K562 (cell line): ENCODE results near the gene SPINT1. TPM values are rescaled to one million over a fixed set of nuclear protein-coding genes. Genes with fewer than 3 reads are reported as not detected.
A peak's percentile ranks its signal among the peaks of the same experiment; 100 is the strongest.

Source experiments
- BHLHE40 ChIP-seq: IDR thresholded peaks from 2 replicates; pipeline ENCODE4 v1.6.1; 2011; ENCODE audit warnings: low read length, improper control_type of control experiment
- CTBP1 ChIP-seq: fragments of 450-650 bp; IDR thresholded peaks from 2 replicates; pipeline ENCODE4 v1.6.1; 2016; ENCODE audit warnings: borderline replicate concordance
- ESRRB ChIP-seq: fragments of 250-450 bp; sonication (Bioruptor Pico); IDR thresholded peaks from 2 replicates; pipeline ENCODE4 v1.5.0; 2020; ENCODE audit warnings: mild to moderate bottlenecking, moderate library complexity, borderline replicate concordance
- JUND ChIP-seq, 2 experiments: IDR thresholded peaks; 2 replicates in 1 of 2; 3 replicates in 1 of 2; pipeline ENCODE4 v1.6.1; 2011; ENCODE audit warnings: borderline replicate concordance in 2 of 2, low read depth in 2 of 2, low read length in 2 of 2, improper control_type of control experiment in 1 of 2, missing biosample characterization in 1 of 2, missing genetic modification characterization in 1 of 2, missing genetic modification reagents in 1 of 2
- RCOR1 ChIP-seq, 2 experiments: IDR thresholded peaks; 2 replicates each; pipeline ENCODE4 v1.6.1; 2012; ENCODE audit warnings: low read depth in 2 of 2, low read length in 2 of 2, borderline replicate concordance in 1 of 2, improper control_type of control experiment in 1 of 2
- TFAP4 ChIP-seq: sonication (generic); formaldehyde crosslinking; IDR thresholded peaks from 2 replicates; pipeline ENCODE4 v1.8.0; 2022; ENCODE audit warnings: missing genetic modification reagents, mild to moderate bottlenecking, moderate library complexity, borderline replicate concordance
- ZNF316 ChIP-seq: fragments of 450-650 bp; IDR thresholded peaks from 2 replicates; pipeline ENCODE4 v1.6.1; 2016
- polyA plus RNA-seq, 8 experiments: library from polyadenylated mRNA; depleted of rRNA in 4 of 8; stranded (reverse) in 5 of 8; unstranded in 3 of 8; fragments of >200 nt; fragmentation: Nextera tagmentation in 2 of 8; fragmentation: Illumina TruSeq in 1 of 8; extraction: Ambion mirVana in 2 of 8; extraction: Trizol in 1 of 8; gene quantifications; 2 replicates each; pipeline versions ENCODE4 v1.2.1 to v1.2.3, GENCODE V29; 2011 to 2014; ENCODE audit warnings: inconsistent platforms in 1 of 8, missing spikeins in 1 of 8
- total RNA-seq, 7 experiments: library from RNA; depleted of rRNA in 6 of 7; stranded (reverse); fragments of >200 nt in 6 of 7; fragmentation: Illumina TruSeq in 2 of 7; extraction: Trizol in 2 of 7; gene quantifications; 2 replicates each; pipeline versions ENCODE4 v1.2.1 to v1.2.3, GENCODE V29; 2011 to 2021; ENCODE audit warnings: low replicate concordance in 1 of 7
- TF ChIP-seq, protein P1 (sequence below): fragments of 450-650 bp; IDR thresholded peaks from 2 replicates; pipeline ENCODE4 v1.6.1; 2016; ENCODE audit warnings: mild to moderate bottlenecking, moderate library complexity
- TF ChIP-seq, protein P2 (sequence below), 2 experiments: fragments of 450-650 bp; conservative IDR thresholded peaks; 2 replicates each; pipeline ENCODE4 v1.6.1; 2017; ENCODE audit warnings: mild to moderate bottlenecking in 2 of 2, moderate library complexity in 2 of 2

SPINT1 gene
- total and polyA plus RNA-seq, 9 of the 15 experiments (the other 6 are each of a cell fraction or from before 2014, with no cell fraction given), result 0.78 to 4.5 (median 1.5) TPM

- TF ChIP-seq, protein P1, sequence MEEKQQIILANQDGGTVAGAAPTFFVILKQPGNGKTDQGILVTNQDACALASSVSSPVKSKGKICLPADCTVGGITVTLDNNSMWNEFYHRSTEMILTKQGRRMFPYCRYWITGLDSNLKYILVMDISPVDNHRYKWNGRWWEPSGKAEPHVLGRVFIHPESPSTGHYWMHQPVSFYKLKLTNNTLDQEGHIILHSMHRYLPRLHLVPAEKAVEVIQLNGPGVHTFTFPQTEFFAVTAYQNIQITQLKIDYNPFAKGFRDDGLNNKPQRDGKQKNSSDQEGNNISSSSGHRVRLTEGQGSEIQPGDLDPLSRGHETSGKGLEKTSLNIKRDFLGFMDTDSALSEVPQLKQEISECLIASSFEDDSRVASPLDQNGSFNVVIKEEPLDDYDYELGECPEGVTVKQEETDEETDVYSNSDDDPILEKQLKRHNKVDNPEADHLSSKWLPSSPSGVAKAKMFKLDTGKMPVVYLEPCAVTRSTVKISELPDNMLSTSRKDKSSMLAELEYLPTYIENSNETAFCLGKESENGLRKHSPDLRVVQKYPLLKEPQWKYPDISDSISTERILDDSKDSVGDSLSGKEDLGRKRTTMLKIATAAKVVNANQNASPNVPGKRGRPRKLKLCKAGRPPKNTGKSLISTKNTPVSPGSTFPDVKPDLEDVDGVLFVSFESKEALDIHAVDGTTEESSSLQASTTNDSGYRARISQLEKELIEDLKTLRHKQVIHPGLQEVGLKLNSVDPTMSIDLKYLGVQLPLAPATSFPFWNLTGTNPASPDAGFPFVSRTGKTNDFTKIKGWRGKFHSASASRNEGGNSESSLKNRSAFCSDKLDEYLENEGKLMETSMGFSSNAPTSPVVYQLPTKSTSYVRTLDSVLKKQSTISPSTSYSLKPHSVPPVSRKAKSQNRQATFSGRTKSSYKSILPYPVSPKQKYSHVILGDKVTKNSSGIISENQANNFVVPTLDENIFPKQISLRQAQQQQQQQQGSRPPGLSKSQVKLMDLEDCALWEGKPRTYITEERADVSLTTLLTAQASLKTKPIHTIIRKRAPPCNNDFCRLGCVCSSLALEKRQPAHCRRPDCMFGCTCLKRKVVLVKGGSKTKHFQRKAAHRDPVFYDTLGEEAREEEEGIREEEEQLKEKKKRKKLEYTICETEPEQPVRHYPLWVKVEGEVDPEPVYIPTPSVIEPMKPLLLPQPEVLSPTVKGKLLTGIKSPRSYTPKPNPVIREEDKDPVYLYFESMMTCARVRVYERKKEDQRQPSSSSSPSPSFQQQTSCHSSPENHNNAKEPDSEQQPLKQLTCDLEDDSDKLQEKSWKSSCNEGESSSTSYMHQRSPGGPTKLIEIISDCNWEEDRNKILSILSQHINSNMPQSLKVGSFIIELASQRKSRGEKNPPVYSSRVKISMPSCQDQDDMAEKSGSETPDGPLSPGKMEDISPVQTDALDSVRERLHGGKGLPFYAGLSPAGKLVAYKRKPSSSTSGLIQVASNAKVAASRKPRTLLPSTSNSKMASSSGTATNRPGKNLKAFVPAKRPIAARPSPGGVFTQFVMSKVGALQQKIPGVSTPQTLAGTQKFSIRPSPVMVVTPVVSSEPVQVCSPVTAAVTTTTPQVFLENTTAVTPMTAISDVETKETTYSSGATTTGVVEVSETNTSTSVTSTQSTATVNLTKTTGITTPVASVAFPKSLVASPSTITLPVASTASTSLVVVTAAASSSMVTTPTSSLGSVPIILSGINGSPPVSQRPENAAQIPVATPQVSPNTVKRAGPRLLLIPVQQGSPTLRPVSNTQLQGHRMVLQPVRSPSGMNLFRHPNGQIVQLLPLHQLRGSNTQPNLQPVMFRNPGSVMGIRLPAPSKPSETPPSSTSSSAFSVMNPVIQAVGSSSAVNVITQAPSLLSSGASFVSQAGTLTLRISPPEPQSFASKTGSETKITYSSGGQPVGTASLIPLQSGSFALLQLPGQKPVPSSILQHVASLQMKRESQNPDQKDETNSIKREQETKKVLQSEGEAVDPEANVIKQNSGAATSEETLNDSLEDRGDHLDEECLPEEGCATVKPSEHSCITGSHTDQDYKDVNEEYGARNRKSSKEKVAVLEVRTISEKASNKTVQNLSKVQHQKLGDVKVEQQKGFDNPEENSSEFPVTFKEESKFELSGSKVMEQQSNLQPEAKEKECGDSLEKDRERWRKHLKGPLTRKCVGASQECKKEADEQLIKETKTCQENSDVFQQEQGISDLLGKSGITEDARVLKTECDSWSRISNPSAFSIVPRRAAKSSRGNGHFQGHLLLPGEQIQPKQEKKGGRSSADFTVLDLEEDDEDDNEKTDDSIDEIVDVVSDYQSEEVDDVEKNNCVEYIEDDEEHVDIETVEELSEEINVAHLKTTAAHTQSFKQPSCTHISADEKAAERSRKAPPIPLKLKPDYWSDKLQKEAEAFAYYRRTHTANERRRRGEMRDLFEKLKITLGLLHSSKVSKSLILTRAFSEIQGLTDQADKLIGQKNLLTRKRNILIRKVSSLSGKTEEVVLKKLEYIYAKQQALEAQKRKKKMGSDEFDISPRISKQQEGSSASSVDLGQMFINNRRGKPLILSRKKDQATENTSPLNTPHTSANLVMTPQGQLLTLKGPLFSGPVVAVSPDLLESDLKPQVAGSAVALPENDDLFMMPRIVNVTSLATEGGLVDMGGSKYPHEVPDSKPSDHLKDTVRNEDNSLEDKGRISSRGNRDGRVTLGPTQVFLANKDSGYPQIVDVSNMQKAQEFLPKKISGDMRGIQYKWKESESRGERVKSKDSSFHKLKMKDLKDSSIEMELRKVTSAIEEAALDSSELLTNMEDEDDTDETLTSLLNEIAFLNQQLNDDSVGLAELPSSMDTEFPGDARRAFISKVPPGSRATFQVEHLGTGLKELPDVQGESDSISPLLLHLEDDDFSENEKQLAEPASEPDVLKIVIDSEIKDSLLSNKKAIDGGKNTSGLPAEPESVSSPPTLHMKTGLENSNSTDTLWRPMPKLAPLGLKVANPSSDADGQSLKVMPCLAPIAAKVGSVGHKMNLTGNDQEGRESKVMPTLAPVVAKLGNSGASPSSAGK, result peak; percentile 64
- TF ChIP-seq ZNF316, result peak; percentile 54; the same call in 1 of the 2 replicates
- peak; percentile 73 for TF ChIP-seq BHLHE40
- TF ChIP-seq CTBP1, result peak; percentile 61; the same call in 1 of the 2 replicates
- peak; percentile 89 for TF ChIP-seq TFAP4 (CRISPR knock-in tag)
- TF ChIP-seq ESRRB, result no peak
- TF ChIP-seq, protein P2, sequence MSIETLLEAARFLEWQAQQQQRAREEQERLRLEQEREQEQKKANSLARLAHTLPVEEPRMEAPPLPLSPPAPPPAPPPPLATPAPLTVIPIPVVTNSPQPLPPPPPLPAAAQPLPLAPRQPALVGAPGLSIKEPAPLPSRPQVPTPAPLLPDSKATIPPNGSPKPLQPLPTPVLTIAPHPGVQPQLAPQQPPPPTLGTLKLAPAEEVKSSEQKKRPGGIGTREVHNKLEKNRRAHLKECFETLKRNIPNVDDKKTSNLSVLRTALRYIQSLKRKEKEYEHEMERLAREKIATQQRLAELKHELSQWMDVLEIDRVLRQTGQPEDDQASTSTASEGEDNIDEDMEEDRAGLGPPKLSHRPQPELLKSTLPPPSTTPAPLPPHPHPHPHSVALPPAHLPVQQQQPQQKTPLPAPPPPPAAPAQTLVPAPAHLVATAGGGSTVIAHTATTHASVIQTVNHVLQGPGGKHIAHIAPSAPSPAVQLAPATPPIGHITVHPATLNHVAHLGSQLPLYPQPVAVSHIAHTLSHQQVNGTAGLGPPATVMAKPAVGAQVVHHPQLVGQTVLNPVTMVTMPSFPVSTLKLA (conservative IDR thresholded peaks at IDR 0.05), result no peak
- 0 out of 4 replicates have a peak, but pooled peaks of 1 of the 2 experiments have one; percentile 34 for TF ChIP-seq RCOR1 (IDR thresholded peaks at IDR 0.05; ENCODE audit: borderline replicate concordance in 1 of 2, low read depth in 2 of 2, low read length in 2 of 2)
- TF ChIP-seq JUND (IDR thresholded peaks at IDR 0.05; ENCODE audit: borderline replicate concordance, low read depth, low read length), result 0 out of 2 replicates have a peak, but pooled peaks have one; percentile 20
- TF ChIP-seq JUND (tag; IDR thresholded peaks at IDR 0.05; ENCODE audit: borderline replicate concordance, low read depth, low read length), result peak; percentile 42; the same call in 1 of the 3 replicates
These were observed 15.5 kb downstream of the SPINT1 start (continued) for GRCh38 chr15:40859206-40859851.
